ENCODE measurements around the gene SELE.

- no peak for TF ChIP-seq POLR2A (IDR thresholded peaks at IDR 0.05)
- TF ChIP-seq, protein P1, sequence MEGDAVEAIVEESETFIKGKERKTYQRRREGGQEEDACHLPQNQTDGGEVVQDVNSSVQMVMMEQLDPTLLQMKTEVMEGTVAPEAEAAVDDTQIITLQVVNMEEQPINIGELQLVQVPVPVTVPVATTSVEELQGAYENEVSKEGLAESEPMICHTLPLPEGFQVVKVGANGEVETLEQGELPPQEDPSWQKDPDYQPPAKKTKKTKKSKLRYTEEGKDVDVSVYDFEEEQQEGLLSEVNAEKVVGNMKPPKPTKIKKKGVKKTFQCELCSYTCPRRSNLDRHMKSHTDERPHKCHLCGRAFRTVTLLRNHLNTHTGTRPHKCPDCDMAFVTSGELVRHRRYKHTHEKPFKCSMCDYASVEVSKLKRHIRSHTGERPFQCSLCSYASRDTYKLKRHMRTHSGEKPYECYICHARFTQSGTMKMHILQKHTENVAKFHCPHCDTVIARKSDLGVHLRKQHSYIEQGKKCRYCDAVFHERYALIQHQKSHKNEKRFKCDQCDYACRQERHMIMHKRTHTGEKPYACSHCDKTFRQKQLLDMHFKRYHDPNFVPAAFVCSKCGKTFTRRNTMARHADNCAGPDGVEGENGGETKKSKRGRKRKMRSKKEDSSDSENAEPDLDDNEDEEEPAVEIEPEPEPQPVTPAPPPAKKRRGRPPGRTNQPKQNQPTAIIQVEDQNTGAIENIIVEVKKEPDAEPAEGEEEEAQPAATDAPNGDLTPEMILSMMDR (IDR thresholded peaks at IDR 0.05), result no peak
- TF ChIP-seq EP300 (IDR thresholded peaks at IDR 0.05), result peak in 1 of 2 donors; percentile 47
These were observed 9.7 kb downstream of the SELE start for GRCh38 chr1:169724168-169724567.
